Measurements from ENCODE around the gene C1QTNF2.

GRCh38 chr5:160379511-160379910 is 9.1 kb upstream of the C1QTNF2 start:
- no peak for TF ChIP-seq YY1 (IDR thresholded peaks at IDR 0.05; ENCODE audit: low read depth)
- no peak for TF ChIP-seq FOXM1 (IDR thresholded peaks at IDR 0.05; ENCODE audit: borderline replicate concordance, low read depth)
- TF ChIP-seq CEBPB (IDR thresholded peaks at IDR 0.05), result no peak
